GM21723 (cell line): ENCODE data around the gene PDILT.
"Not testable (repeated sequence)": the region's sequence is repeated elsewhere in the genome, so short reads cannot be mapped to it uniquely, and the experiment has no call there.

Source experiments
- ATAC-seq: cut with Tn5 transposase; IDR thresholded peaks from one replicate; pipeline ENCODE4 v1.9.1; 2021; ENCODE audit warnings: mild to moderate bottlenecking, moderate library complexity; ENCODE audit not compliant: unreplicated experiment

Gene PDILT

DNA sequence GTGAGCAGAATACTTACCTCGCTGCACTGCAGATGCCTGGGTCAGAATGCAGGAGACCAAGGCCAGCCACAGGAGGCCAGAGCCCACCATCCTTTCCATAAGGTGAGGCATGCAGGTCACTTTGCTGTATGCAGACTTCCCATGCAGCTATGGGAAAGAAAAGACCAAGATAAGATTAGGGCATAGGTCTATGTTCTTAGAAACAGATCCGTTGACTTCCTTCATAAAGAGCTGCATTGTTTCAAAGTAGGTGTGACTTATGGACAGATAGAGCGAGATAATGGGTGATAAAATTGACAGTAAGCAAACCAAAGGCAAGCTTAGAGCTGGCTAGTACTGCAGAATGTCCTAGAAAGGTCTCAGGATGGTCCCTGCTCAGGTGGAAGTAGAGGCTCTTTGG lies 78.2 kb downstream of the PDILT start:
- no peak for ATAC-seq

DNA sequence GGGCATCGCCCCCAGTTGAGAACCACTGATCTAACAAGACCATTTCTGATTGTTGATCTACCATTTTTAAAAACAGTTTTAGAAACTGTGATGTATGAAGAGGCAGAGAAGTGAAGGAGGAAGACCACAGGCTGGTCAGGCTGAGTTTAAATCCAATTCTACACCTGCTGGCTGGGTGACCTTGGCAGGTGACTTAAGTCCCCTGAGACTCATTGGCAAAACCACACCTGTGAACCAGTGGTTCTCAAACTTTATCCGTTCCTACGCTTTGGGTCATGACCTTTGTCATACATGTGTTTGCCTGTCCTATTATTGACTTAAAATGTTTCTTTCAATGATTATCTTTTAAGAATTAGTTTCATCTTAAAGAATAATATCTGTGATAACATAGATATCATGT lies 79.5 kb downstream of the PDILT start:
- ATAC-seq: no peak

GRCh38 chr16:20323591-20324117 lies 80.9 kb downstream of the PDILT start:
- no peak for ATAC-seq

DNA sequence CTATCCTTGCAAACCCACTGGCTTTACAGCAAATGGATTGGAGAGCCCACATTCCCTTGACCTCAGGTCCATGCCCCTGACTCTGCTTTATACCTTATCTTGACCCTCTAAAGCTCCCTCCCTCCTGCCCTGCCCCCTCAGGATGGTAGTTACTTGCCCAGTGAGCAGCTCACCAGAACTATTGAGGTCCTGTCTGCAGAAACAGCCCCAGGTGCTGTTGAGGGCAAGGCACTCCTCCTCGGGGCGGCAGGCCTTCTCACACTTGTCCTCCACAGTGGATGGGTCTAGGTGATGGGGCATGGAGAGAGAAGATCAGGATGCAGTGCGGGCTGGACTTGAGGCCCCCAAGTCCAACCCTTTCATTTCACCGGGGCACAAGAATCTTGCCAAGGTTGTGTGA lies 81.8 kb downstream of the PDILT start:
- ATAC-seq: no peak

GRCh38 chr16:20321671-20322070 lies 82.9 kb downstream of the PDILT start:
- no peak for ATAC-seq

GRCh38 chr16:20321051-20321450 lies 83.5 kb downstream of the PDILT start:
- not testable (repeated sequence) for ATAC-seq

DNA sequence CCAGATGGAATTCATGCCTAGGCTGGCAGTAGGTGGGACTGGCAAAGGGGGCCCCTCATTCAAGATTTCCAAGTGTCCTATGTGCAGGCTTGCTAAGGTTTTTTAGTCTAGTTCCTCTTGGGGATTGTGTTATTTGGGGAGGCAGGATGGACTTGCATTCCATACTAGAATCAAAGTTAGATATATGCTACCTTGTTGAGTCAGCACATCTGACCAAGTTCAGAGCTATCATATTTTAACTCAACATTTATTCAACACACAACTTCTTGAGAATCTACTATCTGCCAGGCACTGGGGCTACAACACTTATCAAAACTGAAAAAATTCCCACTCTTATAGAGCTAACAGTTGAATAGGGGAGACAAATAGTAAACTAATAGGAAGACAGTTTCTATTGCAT lies 83.9 kb downstream of the PDILT start:
- no peak for ATAC-seq

DNA sequence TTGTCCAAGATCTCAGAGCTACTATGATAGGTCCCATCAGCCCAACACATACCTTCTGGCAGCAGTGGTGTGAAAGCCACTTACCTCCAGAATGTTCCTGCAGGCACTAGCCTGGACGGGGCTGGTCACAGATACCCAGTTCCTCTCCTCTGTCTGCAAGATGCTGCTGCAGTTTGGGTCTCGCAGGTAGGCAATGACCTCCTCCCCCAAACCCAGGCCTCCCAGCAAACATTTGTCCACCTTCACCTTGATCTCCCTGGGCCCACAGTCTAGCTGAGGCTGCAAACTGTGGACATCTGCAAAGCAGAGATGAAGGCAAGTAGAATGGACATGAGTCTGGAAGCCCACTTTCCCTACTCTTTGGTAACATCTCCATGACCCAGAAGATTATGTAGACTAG lies 84.4 kb downstream of the PDILT start:
- ATAC-seq: no peak

DNA sequence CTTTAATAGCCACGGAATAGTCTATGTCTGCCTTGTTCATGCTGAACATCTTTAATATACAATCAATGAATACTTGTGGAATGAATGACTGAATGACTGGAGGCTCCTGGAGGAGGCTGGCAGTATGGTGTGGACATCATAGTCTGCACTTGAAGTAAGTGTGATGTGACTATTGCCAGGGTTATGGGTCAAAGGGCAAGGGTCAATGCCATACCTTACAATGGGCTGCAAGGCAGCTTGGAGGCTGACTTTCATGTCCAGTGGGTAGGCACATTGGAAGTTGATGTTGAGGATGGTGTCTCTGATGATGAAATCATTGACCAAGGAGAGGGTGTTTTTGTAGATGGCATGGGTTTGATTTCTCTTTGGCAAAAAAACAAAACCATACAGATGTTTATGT lies 85.1 kb downstream of the PDILT start:
- no peak for ATAC-seq

DNA sequence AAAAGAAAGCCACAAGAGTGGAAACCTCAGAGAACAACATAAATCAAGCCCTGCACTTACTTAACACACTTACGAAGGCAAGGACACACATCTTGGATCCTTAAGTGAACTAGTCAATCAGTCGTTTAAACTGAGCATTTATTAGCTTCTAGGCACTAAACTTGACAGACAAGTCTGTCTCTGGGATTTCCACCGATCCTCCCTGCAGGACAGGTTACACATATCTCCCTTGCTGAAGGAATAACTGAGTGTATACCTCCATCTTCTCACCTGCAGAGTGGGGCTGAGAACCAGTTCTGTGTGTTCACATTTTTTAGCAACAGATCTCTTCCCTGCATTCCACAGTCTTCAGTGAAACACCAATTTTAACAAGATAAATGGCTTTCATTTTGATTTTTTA lies 86.1 kb downstream of the PDILT start:
- ATAC-seq: no peak

- ATAC-seq: no peak
Measured at GRCh38 chr16:20318006-20318405, 86.5 kb downstream of the PDILT start.

- no peak for ATAC-seq
Measured at GRCh38 chr16:20317117-20317516, 87.4 kb downstream of the PDILT start.

GRCh38 chr16:20316715-20317114 lies 87.8 kb downstream of the PDILT start:
- ATAC-seq: no peak

DNA sequence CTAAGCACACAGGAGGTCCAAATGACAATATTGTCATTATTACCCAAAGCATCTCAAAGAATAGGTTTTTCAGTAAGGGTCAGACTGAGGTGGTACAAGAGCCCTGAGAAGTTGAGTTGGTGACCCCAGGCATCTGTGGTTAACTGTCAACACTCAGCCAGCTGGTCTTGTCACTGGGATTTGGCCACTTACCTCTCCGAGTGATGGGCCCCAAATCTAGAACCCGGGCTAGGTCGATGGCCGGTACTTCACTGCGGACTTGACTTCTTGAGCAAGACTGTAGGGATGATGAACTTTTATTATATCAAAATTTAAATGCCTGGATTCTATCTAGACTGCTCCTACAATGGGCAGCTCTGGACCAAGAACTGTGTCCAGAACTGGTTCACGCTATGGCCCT lies 88.8 kb downstream of the PDILT start:
- no peak for ATAC-seq

- ATAC-seq: no peak
Measured at GRCh38 chr16:20314575-20314974, 90.0 kb downstream of the PDILT start.

DNA sequence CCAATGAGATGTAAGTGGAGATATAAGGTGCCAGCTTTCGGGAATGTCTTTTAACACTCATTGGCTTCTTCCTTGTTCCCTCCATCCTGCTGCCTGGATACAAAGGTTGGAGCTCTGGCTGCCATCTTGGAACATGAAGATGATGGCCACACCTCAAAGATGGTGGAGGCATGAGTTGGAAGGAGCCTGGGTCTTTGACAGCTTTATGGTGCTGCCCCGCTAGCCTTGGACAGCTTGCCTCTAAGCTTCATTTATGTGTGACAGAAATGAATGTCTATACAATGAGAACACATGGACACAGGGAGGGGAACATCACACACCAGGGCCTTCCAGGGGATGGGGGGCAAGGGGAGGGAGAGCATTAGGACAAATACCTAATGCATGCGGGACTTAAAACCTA lies 90.8 kb downstream of the PDILT start:
- ATAC-seq: no peak

DNA sequence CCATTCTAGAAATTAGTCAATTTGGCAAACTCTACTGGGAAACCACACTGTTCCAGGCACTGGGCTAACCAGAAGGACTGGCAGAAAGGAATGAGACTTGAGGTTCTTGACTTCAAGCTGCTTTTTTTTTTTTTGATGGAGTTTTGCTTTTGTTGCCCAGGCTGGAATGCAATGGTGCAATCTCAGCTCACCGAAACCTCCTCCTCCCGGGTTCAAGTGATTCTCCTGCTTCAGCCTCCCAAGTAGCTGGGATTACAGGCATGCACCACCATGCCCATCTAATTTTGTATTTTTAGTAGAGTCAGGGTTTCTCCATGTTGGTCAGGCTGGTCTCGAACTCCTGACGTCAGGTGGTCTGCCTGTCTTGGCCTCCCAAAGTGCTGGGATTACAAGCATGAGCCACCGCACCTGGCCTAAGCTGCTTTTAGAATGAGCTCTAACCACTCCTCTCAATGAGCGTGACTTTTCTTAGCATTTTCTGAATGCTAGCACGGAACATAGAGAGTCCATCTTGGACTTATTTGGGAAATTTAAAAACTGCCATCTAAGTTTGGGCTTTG lies 91.9 kb downstream of the PDILT start:
- not testable (repeated sequence) for ATAC-seq

- ATAC-seq: no peak
Measured at GRCh38 chr16:20311548-20311947, 93.0 kb downstream of the PDILT start.

GRCh38 chr16:20310421-20311395 lies 93.8 kb downstream of the PDILT start:
- ATAC-seq: no peak

GRCh38 chr16:20309786-20310185 lies 94.8 kb downstream of the PDILT start:
- ATAC-seq: no peak
